Measurements from ENCODE around the gene VWA1.
"Not testable (repeated sequence)": the region's sequence is repeated elsewhere in the genome, so short reads cannot be mapped to it uniquely, and the experiment has no call there.

DNA sequence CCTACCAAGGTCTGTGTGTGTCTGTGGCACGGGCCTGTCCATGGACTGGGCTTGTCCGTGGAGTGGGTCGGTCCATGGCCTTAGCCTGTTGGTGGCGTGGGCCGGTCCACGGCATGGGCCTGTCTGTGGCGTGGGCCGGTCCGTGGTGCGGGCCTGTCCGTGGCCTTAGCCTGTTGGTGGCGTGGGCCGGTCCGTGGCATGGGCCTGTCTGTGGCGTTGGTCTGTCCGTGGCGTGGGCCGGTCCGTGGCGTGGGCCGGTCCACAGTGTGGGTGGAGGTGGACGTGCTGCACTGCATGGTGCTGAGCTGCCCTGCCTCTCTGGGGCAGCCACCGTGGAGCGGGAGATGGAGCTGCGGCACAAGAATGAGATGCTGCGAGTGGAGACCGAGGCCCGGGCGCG, 46.3 kb downstream of the VWA1 start:
- TF ChIP-seq, protein P1, sequence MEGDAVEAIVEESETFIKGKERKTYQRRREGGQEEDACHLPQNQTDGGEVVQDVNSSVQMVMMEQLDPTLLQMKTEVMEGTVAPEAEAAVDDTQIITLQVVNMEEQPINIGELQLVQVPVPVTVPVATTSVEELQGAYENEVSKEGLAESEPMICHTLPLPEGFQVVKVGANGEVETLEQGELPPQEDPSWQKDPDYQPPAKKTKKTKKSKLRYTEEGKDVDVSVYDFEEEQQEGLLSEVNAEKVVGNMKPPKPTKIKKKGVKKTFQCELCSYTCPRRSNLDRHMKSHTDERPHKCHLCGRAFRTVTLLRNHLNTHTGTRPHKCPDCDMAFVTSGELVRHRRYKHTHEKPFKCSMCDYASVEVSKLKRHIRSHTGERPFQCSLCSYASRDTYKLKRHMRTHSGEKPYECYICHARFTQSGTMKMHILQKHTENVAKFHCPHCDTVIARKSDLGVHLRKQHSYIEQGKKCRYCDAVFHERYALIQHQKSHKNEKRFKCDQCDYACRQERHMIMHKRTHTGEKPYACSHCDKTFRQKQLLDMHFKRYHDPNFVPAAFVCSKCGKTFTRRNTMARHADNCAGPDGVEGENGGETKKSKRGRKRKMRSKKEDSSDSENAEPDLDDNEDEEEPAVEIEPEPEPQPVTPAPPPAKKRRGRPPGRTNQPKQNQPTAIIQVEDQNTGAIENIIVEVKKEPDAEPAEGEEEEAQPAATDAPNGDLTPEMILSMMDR (IDR thresholded peaks at IDR 0.05) = not testable (repeated sequence)
- not testable (repeated sequence) for TF ChIP-seq AFF4 (CRISPR knock-in tag; IDR thresholded peaks at IDR 0.05; ENCODE audit: borderline replicate concordance); ZNF232 (CRISPR knock-in tag; IDR thresholded peaks at IDR 0.05); SP1 (CRISPR knock-in tag; conservative IDR thresholded peaks at IDR 0.05); TP53 (CRISPR knock-in tag; IDR thresholded peaks at IDR 0.05); IRF1 (CRISPR knock-in tag; IDR thresholded peaks at IDR 0.05); FOXJ3 (CRISPR knock-in tag; IDR thresholded peaks at IDR 0.05; ENCODE audit: borderline replicate concordance); GABPB1 (CRISPR knock-in tag; IDR thresholded peaks at IDR 0.05); ZNF263 (CRISPR knock-in tag; IDR thresholded peaks at IDR 0.05; ENCODE audit: low read depth)
- TF ChIP-seq, protein P2, sequence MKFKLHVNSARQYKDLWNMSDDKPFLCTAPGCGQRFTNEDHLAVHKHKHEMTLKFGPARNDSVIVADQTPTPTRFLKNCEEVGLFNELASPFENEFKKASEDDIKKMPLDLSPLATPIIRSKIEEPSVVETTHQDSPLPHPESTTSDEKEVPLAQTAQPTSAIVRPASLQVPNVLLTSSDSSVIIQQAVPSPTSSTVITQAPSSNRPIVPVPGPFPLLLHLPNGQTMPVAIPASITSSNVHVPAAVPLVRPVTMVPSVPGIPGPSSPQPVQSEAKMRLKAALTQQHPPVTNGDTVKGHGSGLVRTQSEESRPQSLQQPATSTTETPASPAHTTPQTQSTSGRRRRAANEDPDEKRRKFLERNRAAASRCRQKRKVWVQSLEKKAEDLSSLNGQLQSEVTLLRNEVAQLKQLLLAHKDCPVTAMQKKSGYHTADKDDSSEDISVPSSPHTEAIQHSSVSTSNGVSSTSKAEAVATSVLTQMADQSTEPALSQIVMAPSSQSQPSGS (CRISPR knock-in tag; IDR thresholded peaks at IDR 0.05; ENCODE audit: borderline replicate concordance, low read depth) = not testable (repeated sequence)
- TF ChIP-seq, protein P3, sequence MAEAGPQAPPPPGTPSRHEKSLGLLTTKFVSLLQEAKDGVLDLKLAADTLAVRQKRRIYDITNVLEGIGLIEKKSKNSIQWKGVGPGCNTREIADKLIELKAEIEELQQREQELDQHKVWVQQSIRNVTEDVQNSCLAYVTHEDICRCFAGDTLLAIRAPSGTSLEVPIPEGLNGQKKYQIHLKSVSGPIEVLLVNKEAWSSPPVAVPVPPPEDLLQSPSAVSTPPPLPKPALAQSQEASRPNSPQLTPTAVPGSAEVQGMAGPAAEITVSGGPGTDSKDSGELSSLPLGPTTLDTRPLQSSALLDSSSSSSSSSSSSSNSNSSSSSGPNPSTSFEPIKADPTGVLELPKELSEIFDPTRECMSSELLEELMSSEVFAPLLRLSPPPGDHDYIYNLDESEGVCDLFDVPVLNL (CRISPR knock-in tag; IDR thresholded peaks at IDR 0.05; ENCODE audit: borderline replicate concordance, low read depth) = not testable (repeated sequence)
